GM21619 (cell line): ENCODE data around the gene NMRK2.
"Not testable (repeated sequence)": the region's sequence is repeated elsewhere in the genome, so short reads cannot be mapped to it uniquely, and the experiment has no call there.

ENCODE experiments used
- ATAC-seq: cut with Tn5 transposase; IDR thresholded peaks from one replicate; pipeline ENCODE4 v1.9.1; 2021; ENCODE audit not compliant: unreplicated experiment

The NMRK2 gene, protein sequence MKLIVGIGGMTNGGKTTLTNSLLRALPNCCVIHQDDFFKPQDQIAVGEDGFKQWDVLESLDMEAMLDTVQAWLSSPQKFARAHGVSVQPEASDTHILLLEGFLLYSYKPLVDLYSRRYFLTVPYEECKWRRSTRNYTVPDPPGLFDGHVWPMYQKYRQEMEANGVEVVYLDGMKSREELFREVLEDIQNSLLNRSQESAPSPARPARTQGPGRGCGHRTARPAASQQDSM

DNA sequence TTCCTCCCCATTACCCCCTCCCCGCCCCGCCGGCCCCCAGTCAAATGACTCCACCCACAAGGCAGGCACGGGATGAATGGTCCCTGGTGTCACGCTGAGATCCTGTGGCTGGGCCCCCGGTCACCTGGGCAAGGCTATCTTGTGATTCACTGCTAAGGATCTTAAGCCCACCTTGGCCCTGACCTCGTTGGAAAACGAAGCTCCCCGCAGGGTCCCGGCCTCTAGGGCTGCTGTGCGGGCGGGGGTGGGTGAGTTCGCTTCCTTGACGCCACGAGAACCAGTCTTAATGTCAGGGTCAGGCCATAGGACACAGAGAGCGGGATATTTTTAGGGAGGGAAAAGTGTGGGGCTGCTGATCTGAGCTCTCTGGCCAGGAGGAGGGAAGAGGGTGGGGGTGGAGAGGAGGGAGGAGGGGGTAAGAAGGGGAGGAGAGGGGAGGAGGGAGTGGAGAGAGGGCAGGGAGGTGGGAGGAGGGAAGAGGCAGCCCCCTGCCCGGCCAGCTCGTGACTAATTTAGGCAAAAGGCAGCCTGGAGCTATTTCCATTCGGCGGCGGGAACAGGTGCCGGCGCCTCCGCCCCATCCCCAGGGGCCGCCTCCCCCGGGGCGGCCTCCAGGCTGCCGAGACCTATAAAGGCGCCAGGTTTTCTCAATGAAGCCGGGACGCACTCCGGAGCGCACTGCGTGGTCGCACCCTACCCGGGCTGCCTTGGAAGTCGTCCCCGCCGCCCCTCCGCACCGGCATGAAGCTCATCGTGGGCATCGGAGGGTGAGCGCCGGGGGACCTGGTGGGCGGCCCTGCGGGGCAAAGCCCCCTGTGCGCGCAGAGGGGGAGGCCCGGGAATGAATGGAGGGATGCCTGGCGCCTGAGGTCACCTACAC is at the start of gene NMRK2:
NMRK2 (plus strand) TSS at position 139 of the 880 bp plus-strand sequence; CDS start at position 742, 603 bp downstream.
- no peak for ATAC-seq

DNA sequence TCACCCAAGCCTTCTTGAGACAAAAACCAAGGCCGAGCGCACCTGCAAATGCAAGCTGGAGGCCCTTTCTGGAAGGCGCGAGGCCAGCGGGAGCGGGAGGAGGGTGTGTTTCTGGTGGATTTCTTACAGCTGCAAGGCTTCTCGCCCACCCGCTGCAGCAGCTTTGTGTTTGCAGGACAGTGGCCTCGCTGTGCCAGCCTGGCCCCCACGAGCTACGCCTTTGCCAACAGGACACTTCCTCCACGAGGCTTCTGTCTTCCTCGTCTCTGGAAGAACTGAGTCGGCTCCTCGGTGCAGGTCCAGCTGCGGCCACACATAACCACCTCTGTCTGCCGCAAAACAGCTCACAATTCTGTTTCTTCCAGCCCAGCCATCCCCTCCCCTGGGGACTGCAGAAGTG is 42.3 kb upstream of the NMRK2 start:
- ATAC-seq, result no peak

DNA sequence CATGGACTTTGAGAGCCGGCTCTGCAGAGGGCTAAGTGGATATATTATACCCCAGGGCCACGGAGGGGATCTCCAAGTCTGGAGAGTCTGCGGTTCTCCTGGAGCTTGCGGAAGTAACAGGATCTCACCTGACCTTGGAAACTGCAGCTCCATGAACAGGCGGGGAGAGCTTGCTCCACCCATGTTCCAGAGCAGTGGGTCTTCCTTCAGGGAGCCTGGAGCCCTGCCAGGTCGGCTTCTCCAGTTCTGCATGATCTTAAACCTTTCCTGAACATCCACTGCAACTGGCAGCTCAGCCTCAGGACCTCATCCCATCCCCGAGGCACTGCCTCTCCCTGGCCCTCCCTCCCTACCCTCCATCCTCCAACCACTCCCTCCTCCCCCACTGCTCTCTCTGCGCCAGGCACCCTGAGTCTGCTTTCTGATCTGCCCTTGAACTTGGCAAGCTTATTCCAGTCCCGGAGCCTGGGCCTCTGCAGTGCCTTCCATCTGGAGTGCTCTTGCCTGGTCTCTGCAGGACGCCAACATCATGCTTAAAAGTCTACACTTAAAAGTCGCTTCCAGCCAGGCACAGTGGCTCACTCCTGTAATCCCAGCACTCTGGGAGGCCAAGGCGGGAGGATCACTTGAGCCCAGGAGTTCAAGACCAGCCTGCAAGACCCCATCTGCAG is 39.2 kb upstream of the NMRK2 start:
- no peak for ATAC-seq

DNA sequence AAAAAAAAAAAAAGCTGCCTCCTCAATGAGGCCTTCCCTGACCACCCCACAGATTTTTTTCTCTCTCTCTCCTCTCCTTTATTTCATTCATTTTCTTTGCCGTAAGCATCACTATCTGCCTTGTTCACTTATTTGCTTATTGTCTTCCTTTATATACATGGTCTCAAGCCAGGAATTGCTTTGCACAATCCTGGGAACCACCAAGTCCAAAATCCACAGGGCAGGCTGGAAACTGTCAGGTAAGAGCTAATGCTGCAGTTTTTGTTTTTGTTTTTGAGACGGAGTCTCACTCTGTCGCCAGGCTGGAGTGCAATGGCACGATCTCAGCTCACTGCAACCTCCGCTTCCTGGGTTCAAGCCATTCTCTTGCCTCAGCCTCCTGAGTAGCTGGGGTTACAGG is 37.9 kb upstream of the NMRK2 start:
- ATAC-seq, result not testable (repeated sequence)

DNA sequence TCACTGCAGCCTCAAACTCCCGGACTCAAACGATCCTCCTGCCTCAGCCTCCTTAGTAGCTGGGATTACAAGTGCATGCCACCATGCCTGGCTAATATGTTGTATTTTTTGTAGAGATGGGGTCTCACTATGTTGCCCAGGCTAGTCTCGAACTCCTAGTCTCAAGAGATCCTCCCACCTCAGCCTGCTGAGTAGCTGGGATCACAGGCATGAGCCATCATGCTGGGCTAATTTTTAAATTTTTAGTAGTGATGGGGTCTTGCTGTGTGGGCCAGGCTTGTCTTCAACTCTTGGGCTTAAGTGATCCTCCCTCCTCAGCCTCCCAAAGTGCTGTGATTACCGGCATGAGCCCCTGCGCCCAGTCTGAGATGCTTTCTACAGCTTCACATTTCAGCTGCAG is 37.1 kb upstream of the NMRK2 start:
- no peak for ATAC-seq

DNA sequence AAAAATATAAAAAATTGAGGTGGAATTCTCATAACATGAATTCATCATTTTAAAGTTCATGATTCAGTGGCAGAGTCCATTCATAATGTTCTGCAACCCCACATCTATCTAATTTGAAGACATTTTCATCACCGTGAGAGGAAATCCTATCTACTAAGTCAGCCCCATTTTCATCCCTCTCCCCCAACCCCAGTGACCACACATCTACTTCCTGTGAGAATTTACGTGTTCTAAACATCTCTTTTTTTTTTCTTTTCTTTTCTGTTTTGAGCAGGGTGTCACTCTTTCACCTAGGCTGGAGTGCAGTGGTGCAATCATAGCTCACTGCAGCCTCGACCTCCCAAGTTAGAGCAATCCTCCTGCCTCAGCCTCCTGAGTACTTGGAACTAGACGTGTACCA is 34.9 kb upstream of the NMRK2 start:
- ATAC-seq, result no peak

DNA sequence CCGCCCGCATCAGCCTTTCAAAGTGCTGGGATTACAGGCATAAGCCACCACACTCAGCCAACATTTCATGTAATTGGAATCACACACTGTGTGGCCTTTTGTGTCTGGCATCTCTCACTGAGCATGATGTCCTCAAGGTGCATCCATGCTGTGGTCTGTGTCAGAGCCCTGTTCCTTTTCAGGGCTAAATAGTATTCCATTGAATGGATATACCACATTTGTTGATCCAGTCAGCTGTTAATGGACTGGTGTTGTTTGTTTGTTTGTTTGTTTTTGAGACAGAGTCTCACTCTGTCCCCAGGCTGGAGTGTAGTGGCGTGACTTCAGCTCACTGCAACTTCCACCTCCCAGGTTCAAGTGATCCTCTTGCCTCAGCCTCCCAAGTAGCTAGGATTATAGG is 34.4 kb upstream of the NMRK2 start:
- no peak for ATAC-seq

DNA sequence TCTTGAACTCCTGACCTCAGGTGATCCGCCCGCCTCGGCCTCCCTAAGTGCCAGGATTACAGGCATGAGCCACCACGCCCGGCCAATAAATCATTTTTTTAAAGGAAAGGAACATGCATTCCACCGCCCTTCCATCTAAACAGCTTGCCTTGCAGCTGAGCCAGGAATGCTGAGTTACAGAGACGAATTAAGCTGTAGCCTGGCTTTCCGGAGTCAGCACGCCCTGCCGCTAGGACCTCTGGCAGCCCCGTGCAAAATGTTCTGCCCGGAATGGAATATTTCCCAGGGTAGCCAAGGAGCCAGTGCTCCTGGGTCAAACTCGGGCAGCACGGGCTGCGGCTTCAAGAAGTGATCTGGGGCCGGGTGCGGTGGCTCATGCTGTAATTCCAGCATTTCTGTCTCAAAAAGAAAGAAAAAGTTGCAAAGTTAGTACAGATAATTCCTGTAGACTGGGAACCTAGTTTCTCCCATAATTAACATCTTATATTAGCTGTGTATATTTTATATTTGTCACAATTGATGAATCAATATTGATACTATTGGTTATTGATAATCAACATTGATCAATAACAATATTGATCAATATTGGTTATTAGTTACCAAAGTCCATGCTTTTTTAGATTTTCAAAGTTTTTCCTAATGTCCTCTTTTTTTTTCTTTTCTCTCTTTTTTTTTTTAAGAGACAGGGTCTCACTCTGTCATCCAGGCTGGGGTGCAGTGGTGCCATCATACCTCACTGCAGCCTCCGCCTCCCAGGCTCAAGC is 33.2 kb upstream of the NMRK2 start:
- ATAC-seq, result no peak

DNA sequence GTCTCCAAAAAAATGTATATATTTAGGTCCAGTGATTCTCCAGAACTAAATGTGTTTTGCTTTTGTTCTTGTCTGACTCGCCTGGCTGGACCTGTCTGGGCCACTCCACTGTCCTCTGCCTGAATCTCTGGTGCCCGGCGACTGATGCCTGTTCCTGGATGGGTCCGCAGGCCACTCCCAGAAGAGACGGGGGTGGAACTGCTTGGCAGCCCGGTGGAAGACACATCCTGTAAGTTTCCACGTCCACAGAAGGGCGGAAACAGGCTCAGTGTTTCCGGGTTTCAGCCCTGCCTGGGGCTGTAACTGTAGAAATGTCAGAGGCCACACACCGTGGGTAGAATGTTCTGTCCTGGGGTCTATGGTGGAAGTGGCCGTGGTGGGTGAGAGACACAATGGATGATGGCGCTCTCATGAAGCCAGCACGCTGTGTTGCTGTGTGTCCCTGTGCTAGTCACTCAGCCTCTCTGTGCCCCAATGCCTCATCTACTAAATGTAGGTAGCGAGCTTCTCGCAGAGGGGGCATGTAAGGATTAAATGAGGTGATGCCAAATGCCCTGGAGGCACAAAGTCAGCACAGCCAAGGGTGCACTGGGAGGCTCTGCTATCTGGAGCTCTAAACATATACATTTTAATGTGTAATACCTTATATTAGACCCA is 30.4 kb upstream of the NMRK2 start:
- no peak for ATAC-seq

DNA sequence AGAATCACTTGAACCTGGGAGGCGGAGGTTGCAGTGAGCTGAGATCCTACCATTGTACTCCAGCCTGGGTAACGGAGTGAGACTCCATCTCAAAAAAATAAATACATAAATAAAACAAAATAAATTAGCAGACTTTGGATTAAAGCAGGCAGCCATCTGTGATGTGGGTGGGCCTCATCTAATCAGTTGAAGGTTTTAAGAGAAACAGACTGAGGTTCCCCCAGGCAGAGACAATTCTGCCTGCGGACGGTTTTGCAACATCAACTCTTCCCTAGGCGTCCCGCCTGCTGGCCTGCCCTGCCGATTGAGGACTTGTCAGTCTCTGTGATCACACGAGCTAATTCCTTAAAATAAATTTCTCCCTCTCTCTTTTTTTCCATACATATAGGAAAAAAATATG is 28.6 kb upstream of the NMRK2 start:
- ATAC-seq, result no peak

DNA sequence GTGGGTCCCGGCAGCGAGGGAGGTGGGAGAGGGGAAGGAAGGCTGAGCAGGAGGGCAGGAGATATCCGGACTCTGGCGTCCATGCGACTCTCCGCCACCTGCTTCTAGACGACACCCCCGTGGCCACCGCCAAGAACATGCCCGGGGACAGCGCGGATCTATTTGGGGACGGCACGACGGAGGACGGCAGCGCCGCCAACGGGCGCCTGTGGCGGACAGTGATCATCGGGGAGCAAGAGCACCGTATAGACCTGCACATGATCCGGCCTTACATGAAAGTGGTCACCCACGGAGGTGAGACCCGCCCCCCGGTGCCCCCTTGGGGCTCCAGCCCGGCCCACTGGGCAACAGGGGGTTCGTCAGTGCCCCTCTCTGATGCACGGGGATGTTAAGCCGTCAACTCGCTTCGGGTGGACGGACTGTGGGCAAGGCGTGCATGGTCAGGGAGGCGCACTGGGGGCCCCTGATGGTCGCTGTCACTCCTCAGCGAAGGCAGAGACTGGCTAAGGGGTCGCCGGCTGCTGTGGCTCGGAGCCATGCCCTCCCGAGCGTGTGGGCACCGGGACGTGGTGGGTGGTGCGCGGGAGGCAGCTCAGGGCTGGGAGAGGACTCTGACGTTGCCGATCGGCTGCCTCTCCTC is 25.1 kb upstream of the NMRK2 start:
- no peak for ATAC-seq

DNA sequence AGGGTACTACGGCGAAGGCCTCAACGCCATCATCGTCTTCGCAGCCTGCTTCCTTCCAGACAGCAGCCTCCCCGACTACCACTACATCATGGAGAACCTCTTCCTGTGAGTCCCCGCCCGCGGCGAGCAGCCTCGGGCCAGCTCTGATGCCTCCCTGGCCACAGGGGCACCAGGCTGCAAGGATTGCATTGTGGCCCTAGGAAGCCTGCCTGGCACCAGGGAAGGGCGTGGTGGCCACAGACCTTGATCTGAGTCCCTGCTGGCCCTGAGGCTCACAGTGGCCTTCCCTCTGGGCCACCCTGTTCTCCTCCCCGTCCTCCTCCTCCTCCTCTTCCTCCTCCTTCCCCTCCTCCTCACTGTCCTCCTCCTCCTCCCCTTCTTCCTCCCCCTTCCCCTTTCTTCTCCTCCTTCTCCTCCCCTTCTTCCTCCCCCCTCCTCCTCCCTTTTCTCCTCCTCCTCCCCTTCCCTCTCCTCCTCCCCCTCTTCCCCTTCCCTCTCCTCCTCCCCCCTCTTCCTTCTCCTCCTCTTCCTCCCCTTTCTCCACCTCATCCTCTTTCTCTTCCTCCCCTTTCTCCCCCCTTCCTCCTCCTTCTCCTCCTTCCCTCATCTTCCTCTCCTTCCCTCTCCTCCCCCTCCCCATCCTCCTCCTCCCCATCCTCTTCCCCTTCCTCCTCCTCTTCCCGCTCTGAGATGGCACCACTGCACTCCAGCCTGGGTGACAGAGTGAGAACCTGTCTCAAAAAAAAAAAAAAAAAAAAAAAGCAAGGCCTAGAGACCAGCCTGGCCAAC is 24.4 kb upstream of the NMRK2 start:
- ATAC-seq, result no peak

DNA sequence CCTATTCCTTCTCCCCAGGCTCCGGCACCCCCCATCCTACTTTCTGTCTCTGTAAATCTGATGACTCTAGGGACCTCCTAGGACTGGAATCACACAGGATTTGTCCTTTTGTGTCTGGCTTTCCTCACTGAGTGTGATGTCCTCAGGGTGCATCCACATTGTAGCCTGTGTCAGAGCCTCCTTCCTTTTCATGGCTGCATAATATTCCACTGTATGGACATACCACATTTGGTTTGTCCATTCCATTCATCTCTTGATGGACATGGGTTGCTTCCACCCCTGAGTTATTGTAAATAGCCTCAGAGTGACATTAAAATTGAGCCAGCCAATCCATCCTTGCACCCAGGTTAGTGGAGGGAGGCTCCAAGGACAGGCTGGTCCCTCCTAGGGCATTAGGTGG is 22.8 kb upstream of the NMRK2 start:
- ATAC-seq, result no peak

DNA sequence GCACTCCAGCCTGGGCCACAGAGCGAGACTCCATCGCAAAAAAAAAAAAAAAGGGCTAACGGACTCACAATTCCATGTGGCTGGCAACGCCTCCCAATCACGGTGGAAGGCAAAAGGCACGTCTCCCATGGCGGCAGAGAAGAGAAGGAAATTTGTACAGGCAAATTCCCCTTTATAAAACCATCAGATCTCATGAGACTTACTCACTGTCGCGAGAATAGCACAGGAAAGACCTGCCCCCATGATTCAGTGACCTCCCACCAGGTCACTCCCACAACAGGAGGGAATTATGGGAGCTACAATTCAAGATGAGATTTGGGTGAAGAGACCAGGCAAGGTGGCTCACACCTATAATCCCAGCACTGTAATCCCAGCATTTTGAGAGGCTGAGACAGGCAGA is 18.7 kb upstream of the NMRK2 start:
- ATAC-seq, result no peak

DNA sequence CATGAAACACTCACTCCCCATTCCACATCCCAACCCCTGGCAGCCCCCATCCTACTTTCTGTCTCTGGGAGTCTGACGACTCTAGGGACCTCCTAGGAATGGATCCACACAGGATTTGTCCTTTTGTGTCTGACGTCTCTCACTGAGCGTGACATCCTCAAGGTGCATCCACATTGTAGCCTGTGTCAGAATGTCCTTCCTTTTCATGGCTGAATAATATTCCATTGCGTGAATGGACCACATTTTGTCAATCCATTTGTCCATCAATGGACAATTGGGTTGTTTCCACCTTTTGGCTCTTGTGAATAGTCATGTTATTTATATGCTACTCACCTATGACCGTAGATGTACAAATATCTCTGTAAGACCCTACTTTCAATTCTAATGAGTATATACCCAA is 16.8 kb upstream of the NMRK2 start:
- ATAC-seq, result no peak

DNA sequence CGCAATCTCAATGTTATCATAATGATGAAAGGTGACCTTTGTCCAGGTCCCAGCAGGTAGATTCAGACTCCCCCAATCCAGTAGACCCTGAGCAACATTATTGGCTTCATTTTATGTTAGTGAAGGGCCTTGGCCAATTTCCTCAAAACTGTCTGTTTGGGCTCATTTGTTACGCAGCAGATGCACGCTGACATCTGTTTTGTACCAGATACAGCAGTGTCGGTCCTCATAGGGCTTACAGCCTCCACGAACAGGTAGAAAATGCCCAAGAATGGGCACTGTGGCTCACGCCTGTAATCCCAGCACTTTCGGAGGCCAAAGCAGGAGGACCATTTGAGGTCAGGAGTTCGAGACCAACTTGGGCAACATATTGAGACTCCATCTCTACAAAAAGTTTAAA is 13.1 kb upstream of the NMRK2 start:
- ATAC-seq, result no peak

DNA sequence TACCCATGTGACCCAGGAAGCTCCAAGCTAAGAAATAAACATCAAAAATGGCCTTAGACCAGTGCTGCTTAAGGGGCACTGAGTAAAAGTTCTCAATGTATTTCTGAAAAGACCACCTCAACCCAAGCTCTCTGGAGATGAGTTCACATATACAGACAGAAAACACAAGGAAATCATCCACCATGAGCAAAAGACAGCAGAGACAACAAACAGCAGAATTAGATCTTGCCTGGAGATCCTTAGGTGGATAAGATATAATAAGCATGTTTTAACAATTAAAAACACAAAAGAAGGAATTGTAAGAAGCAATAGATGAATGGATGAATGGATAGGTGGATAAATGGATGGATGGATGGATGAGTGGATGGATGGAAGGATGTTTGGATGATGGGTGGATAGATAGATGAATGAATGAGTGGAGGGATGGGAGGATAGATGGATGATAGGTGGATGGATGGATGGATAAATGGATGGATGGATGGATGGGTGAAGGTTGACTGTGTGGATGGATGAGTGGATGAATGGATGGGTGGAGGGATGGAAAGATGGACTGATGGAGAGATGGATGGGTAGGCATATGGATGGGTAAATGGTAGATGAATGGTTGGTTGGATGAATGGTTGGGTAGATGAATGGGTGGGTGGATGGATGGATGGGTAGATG is 9.6 kb upstream of the NMRK2 start:
- no peak for ATAC-seq

DNA sequence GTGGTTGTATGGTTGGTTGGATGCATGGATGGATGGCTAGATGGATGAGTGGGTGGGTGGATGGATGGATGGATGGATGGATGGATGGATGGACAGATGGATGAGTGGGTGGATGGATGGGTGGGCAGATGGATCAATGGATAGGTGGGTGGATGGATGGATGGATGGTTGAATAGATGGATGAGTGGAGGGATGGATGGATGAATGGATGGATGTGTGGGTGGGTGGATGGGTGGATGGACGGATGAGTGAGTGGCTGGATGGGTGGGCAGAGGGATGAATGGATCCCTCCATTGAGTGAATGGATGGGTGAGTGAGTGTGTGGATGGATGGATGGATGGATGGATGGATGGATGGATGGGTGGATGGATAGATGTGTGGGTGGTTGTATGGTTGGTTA is 9.0 kb upstream of the NMRK2 start:
- ATAC-seq, result no peak

DNA sequence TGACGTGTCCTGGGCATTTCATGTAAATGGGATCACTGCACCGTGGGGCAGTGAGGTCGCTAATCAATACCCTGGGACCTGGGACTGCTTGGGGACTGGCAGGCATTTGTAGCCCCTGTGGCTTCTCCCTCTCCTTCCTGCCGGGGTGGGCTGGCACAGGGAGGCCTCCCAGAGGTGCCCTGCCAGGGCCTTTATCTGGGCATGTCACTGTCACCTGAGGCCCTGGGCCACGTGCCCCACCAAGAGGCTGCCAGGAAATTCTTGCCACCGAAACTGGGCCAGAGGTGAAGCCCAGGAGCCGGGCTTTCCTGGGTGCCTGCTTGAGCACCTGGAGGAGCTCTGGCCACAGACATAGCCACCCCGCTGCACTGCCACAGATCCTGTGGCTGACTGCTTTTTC is 1.8 kb upstream of the NMRK2 start:
- ATAC-seq, result no peak
